Measurements from ENCODE around the gene LRRK1.

DNA sequence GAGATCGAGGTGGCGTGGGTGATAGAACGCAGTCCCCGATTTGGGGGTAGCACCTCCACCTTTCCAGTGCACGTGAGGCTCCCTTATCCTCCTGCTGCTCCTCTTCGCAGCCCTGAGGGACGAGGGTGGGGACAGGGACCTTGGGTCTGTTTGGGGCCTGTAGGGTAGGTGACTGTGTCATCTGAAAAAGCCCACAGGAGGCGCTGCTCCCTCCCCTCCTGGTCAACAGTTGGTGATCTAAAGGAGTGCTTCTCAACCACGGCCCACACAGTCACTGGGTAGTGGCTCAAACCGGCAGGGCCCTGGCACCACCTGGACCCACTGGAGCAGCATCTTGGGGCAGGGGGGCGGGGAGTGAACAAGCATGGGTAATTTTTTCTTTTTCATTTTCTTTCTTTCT, 7.1 kb downstream of the LRRK1 start:
- TF ChIP-seq, protein P1, sequence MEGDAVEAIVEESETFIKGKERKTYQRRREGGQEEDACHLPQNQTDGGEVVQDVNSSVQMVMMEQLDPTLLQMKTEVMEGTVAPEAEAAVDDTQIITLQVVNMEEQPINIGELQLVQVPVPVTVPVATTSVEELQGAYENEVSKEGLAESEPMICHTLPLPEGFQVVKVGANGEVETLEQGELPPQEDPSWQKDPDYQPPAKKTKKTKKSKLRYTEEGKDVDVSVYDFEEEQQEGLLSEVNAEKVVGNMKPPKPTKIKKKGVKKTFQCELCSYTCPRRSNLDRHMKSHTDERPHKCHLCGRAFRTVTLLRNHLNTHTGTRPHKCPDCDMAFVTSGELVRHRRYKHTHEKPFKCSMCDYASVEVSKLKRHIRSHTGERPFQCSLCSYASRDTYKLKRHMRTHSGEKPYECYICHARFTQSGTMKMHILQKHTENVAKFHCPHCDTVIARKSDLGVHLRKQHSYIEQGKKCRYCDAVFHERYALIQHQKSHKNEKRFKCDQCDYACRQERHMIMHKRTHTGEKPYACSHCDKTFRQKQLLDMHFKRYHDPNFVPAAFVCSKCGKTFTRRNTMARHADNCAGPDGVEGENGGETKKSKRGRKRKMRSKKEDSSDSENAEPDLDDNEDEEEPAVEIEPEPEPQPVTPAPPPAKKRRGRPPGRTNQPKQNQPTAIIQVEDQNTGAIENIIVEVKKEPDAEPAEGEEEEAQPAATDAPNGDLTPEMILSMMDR (IDR thresholded peaks at IDR 0.05) = no peak
- TF ChIP-seq POLR2A (IDR thresholded peaks at IDR 0.05) = no peak

Data from uterus (tissue), 2 donors.